ENCODE measurements around the gene CPSF2.

CPSF2 gene

GRCh38 chr14:92121670-92122350 is at the start of gene CPSF2, which contains the start of gene NDUFB1:
Gene CPSF2, plus strand, starts transcription at chr14:92121969. Its CDS starts 9,016 bp downstream, at chr14:92130985.
Gene NDUFB1, minus strand, starts transcription at chr14:92121706. Its CDS starts 4,069 bp downstream, at chr14:92117637.
- peak; percentile 89 for DNase-seq (ENCODE audit: extremely low read depth, insufficient read length)
- Histone ChIP-seq H3K4me3 (replicated peaks; ENCODE audit: low read depth, low read length) (peak within 1 kb of the TSS; percentile 100), H3K36me3 (ENCODE audit: control insufficient read depth, insufficient read depth, low read length) (peaks cover 5% of the 10 kb centered on the region; the same call in 1 of the 2 replicates), H3K27me3 (replicated peaks; ENCODE audit: control insufficient read depth, insufficient read depth, low read length) (no peaks in the 10 kb centered on the region)
- no peak for TF ChIP-seq CTCF (IDR thresholded peaks at IDR 0.05; ENCODE audit: insufficient read depth, low read length, poor library complexity, severe bottlenecking)

- no peak for DNase-seq (ENCODE audit: extremely low read depth, insufficient read length)
- no peak for TF ChIP-seq CTCF (IDR thresholded peaks at IDR 0.05; ENCODE audit: insufficient read depth, low read length, poor library complexity, severe bottlenecking)
- Histone ChIP-seq H3K4me3 (replicated peaks; ENCODE audit: low read depth, low read length) (no peak overlapping the region), H3K36me3 (ENCODE audit: control insufficient read depth, insufficient read depth, low read length) (no peaks in the 10 kb centered on the region; the same call in 1 of the 2 replicates), H3K27me3 (replicated peaks; ENCODE audit: control insufficient read depth, insufficient read depth, low read length) (no peaks in the 10 kb centered on the region)
Measured at GRCh38 chr14:92074555-92074954, 47.2 kb upstream of the CPSF2 start.

GRCh38 chr14:92088494-92088893 is 33.3 kb upstream of the CPSF2 start:
- no peaks in the 10 kb centered on the region; the same call in 1 of the 2 replicates for H3K36me3 ChIP-seq (ENCODE audit: control insufficient read depth, insufficient read depth, low read length)
- no peak for TF ChIP-seq CTCF (IDR thresholded peaks at IDR 0.05; ENCODE audit: insufficient read depth, low read length, poor library complexity, severe bottlenecking)
- no peaks in the 10 kb centered on the region for H3K27me3 ChIP-seq (replicated peaks; ENCODE audit: control insufficient read depth, insufficient read depth, low read length)
- DNase-seq (ENCODE audit: extremely low read depth, insufficient read length): no peak
- H3K4me3 ChIP-seq (replicated peaks; ENCODE audit: low read depth, low read length): no peak overlapping the region

GRCh38 chr14:92093320-92093719 is 28.4 kb upstream of the CPSF2 start:
- no peak for DNase-seq (ENCODE audit: extremely low read depth, insufficient read length)
- Histone ChIP-seq H3K36me3 (ENCODE audit: control insufficient read depth, insufficient read depth, low read length) (peaks cover 2% of the 10 kb centered on the region; the same call in 1 of the 2 replicates), H3K27me3 (replicated peaks; ENCODE audit: control insufficient read depth, insufficient read depth, low read length) (no peaks in the 10 kb centered on the region), H3K4me3 (replicated peaks; ENCODE audit: low read depth, low read length) (no peak overlapping the region)
- peak; percentile 37 for TF ChIP-seq CTCF (IDR thresholded peaks at IDR 0.05; ENCODE audit: insufficient read depth, low read length, poor library complexity, severe bottlenecking)

- no peak overlapping the region for H3K4me3 ChIP-seq (replicated peaks; ENCODE audit: low read depth, low read length)
- TF ChIP-seq CTCF (IDR thresholded peaks at IDR 0.05; ENCODE audit: insufficient read depth, low read length, poor library complexity, severe bottlenecking): no peak
- DNase-seq (ENCODE audit: extremely low read depth, insufficient read length): no peak
- H3K27me3 ChIP-seq (replicated peaks; ENCODE audit: control insufficient read depth, insufficient read depth, low read length): no peaks in the 10 kb centered on the region
- no peaks in the 10 kb centered on the region for H3K36me3 ChIP-seq (ENCODE audit: control insufficient read depth, insufficient read depth, low read length)
Measured at GRCh38 chr14:92099802-92100201, 22.0 kb upstream of the CPSF2 start.

Data from GM06990 (cell line).